B cell (primary cell): Measurements from ENCODE around the gene NYNRIN.

Source experiments
- CTCF ChIP-seq: fragments of 200-600 bp; IDR thresholded peaks from one replicate; pipeline ENCODE4 v1.8.0; 2022; ENCODE audit warnings: antibody characterized with exemption, mild to moderate bottlenecking
- EZH2 ChIP-seq: IDR thresholded peaks from 2 replicates; pipeline ENCODE4 v1.6.1; 2012; ENCODE audit warnings: borderline replicate concordance, low read depth, mild to moderate bottlenecking, moderate library complexity, low read length; ENCODE audit not compliant: insufficient read depth, poor library complexity, severe bottlenecking

DNA sequence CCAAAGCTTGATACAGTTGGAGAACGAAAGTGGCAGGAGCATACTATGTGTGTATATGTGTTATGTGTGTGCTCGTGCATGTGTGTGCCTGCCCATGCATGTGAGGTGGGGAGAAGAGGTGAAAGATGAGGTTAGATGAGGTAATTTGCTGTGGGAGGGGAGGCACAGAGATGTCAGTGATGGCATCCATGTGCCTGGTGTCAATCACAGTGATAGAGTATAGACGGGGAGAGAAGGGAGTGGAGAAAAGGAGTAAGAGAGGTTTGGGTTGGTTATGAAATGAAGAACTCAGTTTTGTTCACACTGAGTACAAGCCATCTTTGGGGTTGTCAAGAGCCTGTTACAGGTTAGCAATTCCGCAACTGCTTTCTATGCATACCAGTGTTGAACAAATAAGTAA is 14.6 kb upstream of the NYNRIN start:
- TF ChIP-seq EZH2 (no peak), CTCF (no peak)
